IPS-18a (cell line): Measurements from ENCODE around the gene SOAT2.
A peak's percentile ranks its signal among the peaks of the same experiment; 100 is the strongest.
"Not testable (repeated sequence)": the region's sequence is repeated elsewhere in the genome, so short reads cannot be mapped to it uniquely, and the experiment has no call there.

Experiments
- H3K27ac ChIP-seq: one replicate; pipeline ENCODE4 v1.5.1; 2013; ENCODE audit warnings: low read length
- H3K27me3 ChIP-seq: one replicate; pipeline ENCODE4 v1.6.1; 2013; ENCODE audit warnings: mild to moderate bottlenecking, low read length; ENCODE audit not compliant: control insufficient read depth, insufficient read depth
- H3K36me3 ChIP-seq: one replicate; pipeline ENCODE4 v1.6.1; 2013; ENCODE audit warnings: low read depth, low read length; ENCODE audit not compliant: control insufficient read depth
- H3K4me1 ChIP-seq: one replicate; pipeline ENCODE4 v1.6.1; 2013; ENCODE audit warnings: low read depth, low read length; ENCODE audit not compliant: control insufficient read depth
- H3K4me3 ChIP-seq: one replicate; pipeline ENCODE4 v1.5.1; 2013; ENCODE audit warnings: low read length
- H3K9ac ChIP-seq: one replicate; pipeline ENCODE4 v1.6.1; 2013; ENCODE audit warnings: mild to moderate bottlenecking, low read length, moderate library complexity
- H3K9me3 ChIP-seq: one replicate; pipeline ENCODE4 v1.6.1; 2013; ENCODE audit warnings: low read depth, low read length; ENCODE audit not compliant: control insufficient read depth

SOAT2 gene

GRCh38 chr12:53151039-53151438, 47.8 kb downstream of the SOAT2 start:
- no peak overlapping the region for H3K27ac ChIP-seq
- H3K4me1 ChIP-seq, result no peaks in the 10 kb centered on the region
- H3K36me3 ChIP-seq, result no peaks in the 10 kb centered on the region
- H3K27me3 ChIP-seq, result no peaks in the 10 kb centered on the region
- H3K4me3 ChIP-seq, result no peak overlapping the region
- no peaks in the 10 kb centered on the region for H3K9me3 ChIP-seq
- no peak overlapping the region for H3K9ac ChIP-seq

DNA sequence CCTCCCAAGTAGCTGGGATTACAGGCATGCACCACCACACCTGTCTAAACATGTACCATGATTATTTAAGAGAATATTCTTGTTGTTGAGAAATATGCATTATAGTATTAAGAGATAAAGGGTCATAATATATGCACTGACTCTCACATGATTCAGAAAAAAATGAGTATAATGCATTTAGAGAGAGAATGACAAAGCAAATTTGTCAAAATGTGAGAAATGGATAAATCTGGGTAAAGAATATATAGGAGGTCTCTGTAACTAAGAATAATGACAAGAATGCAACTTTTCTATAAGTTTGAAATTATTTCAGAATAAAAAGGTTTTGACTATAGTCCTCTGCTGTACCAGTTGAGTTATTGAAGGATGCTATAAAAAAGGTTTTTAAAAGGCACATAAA, 49.1 kb downstream of the SOAT2 start:
- Histone ChIP-seq H3K27ac (no peak overlapping the region), H3K4me3 (no peak overlapping the region), H3K9ac (no peak overlapping the region), H3K9me3 (no peaks in the 10 kb centered on the region), H3K27me3 (no peaks in the 10 kb centered on the region), H3K4me1 (no peaks in the 10 kb centered on the region), H3K36me3 (no peaks in the 10 kb centered on the region)

- no peaks in the 10 kb centered on the region for H3K36me3 ChIP-seq
- H3K4me3 ChIP-seq, result peak overlapping the region; percentile 30
- no peak overlapping the region for H3K27ac ChIP-seq
- no peak overlapping the region for H3K9ac ChIP-seq
- H3K9me3 ChIP-seq, result no peaks in the 10 kb centered on the region
- H3K4me1 ChIP-seq, result peaks cover 4% of the 10 kb centered on the region
- peaks cover 13% of the 10 kb centered on the region for H3K27me3 ChIP-seq
Measured at GRCh38 chr12:53159195-53159839, 56.0 kb downstream of the SOAT2 start.

GRCh38 chr12:53160000-53160399, 56.7 kb downstream of the SOAT2 start:
- H3K4me3 ChIP-seq, result peak overlapping the region; percentile 30
- H3K36me3 ChIP-seq, result no peaks in the 10 kb centered on the region
- peaks cover 13% of the 10 kb centered on the region for H3K27me3 ChIP-seq
- no peak overlapping the region for H3K9ac ChIP-seq
- H3K27ac ChIP-seq, result no peak overlapping the region
- peaks cover 4% of the 10 kb centered on the region for H3K4me1 ChIP-seq
- no peaks in the 10 kb centered on the region for H3K9me3 ChIP-seq

DNA sequence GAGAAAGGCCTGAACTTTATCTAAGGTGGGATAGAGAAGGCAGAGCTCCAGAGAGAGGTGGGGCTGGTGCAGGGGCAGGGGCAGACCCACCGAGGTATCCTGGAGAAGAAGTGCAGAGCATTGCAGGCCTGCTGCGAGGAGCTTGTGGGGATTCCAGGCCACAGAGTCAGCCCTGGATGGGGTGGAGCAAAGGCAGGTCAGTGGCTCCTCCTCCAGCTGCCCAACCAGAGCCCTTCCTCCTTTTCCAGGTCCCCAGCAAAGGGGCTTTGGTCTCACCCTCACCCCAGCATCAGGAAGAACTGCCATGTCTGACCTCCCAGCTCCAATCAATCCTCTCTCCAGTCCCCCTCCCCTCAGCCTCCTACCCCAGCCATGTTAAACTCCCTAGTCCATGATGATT, 57.4 kb downstream of the SOAT2 start:
- H3K9ac ChIP-seq, result no peak overlapping the region
- peaks cover 4% of the 10 kb centered on the region for H3K4me1 ChIP-seq
- H3K36me3 ChIP-seq, result no peaks in the 10 kb centered on the region
- no peaks in the 10 kb centered on the region for H3K9me3 ChIP-seq
- H3K27me3 ChIP-seq, result peaks cover 13% of the 10 kb centered on the region
- no peak overlapping the region for H3K27ac ChIP-seq
- H3K4me3 ChIP-seq, result no peak overlapping the region

- Histone ChIP-seq H3K4me3 (no peak overlapping the region), H3K27ac (no peak overlapping the region), H3K36me3 (no peaks in the 10 kb centered on the region), H3K9me3 (no peaks in the 10 kb centered on the region), H3K4me1 (peaks cover 4% of the 10 kb centered on the region), H3K27me3 (peaks cover 13% of the 10 kb centered on the region), H3K9ac (no peak overlapping the region)
Measured at GRCh38 chr12:53161119-53161911, 58.0 kb downstream of the SOAT2 start.

DNA sequence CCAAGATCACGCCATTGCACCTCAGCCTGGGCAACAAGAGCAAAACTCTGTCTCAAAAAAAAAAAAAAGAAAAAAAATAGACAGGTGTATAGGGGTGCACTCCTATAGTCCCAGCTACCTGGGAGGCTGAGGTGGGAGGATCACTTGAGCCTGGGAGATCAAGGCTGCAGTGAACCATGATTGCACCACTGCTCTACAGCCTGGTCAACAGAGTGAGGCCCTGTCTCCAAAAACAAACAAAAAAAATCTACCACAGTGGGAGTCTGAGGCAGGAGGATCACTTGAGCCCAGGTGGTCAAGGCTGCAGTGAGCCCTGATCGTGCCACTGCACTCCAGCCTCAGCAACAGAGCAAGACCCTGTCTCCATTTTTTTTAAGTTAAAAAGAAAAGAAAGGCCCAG, 59.7 kb downstream of the SOAT2 start:
- H3K27me3 ChIP-seq, result peaks cover 13% of the 10 kb centered on the region
- H3K4me3 ChIP-seq, H3K9ac ChIP-seq, H3K9me3 ChIP-seq, H3K4me1 ChIP-seq, H3K36me3 ChIP-seq, H3K27ac ChIP-seq: not testable (repeated sequence)

- Histone ChIP-seq H3K27me3 (peaks cover 6% of the 10 kb centered on the region), H3K9ac (no peak overlapping the region), H3K27ac (no peak overlapping the region), H3K9me3 (no peaks in the 10 kb centered on the region), H3K4me3 (no peak overlapping the region), H3K4me1 (no peaks in the 10 kb centered on the region), H3K36me3 (no peaks in the 10 kb centered on the region)
Measured at GRCh38 chr12:53166837-53167236, 63.6 kb downstream of the SOAT2 start.

GRCh38 chr12:53169644-53170043, 66.4 kb downstream of the SOAT2 start:
- no peaks in the 10 kb centered on the region for H3K9me3 ChIP-seq
- H3K4me3 ChIP-seq, result no peak overlapping the region
- no peak overlapping the region for H3K27ac ChIP-seq
- no peaks in the 10 kb centered on the region for H3K36me3 ChIP-seq
- H3K9ac ChIP-seq, result no peak overlapping the region
- no peaks in the 10 kb centered on the region for H3K4me1 ChIP-seq
- H3K27me3 ChIP-seq, result peaks cover 34% of the 10 kb centered on the region

- Histone ChIP-seq H3K9me3 (no peaks in the 10 kb centered on the region), H3K27me3 (peaks cover 36% of the 10 kb centered on the region), H3K4me3 (no peak overlapping the region)
Measured at GRCh38 chr12:53170215-53170614, 66.9 kb downstream of the SOAT2 start.

DNA sequence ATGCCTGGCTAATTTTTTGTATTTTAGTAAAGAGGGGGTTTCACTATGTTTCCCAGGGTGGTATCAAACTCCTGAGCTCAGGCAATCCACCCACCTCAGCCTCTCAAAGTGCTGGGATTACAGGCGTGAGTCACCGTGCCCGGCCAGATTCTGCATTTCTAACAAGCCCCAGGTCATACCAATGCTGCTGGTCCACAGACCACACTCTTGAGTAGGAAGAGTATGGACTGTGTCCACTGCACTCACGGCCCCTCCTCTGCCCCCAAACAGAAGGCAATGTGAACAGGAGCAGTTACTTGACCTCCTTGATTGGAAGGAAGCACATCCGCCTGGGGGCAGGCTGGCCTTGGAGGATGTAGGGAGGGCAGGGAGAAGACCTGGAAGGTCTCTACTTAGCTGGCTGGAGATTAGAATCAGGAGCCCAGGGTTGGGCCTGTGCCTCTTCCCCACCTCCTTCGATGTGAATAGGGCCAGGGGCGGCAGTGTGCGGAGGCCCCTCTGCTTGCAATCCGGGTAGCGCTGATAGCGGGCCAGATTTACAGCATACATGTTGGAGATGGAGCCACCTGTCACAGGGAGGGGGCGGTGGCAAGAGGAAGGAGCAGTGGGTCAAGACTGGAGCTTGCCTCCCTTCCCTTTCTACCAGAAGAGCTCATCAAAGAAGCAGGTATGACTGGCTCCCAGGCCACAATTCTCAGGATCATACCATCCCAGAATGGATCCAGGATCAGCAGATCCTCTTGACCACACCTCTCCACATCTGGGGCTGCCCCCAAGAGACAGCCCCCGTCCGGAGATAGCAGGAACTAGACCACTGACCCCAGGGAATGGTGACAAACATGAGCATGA, 67.8 kb downstream of the SOAT2 start:
- Histone ChIP-seq H3K4me3 (no peak overlapping the region), H3K27me3 (peaks cover 44% of the 10 kb centered on the region), H3K27ac (no peak overlapping the region), H3K4me1 (peaks cover 7% of the 10 kb centered on the region), H3K36me3 (no peaks in the 10 kb centered on the region), H3K9me3 (no peaks in the 10 kb centered on the region), H3K9ac (no peak overlapping the region)

More at GRCh38 chr12:53170215-53170614, 66.9 kb downstream of the SOAT2 start:
- H3K9ac ChIP-seq, result no peak overlapping the region
- no peak overlapping the region for H3K27ac ChIP-seq
- H3K4me1 ChIP-seq, result no peaks in the 10 kb centered on the region
- H3K36me3 ChIP-seq, result no peaks in the 10 kb centered on the region
